HG02840 (cell line): ENCODE results near the gene NELFCD.
"Not testable (repeated sequence)": the region's sequence is repeated elsewhere in the genome, so short reads cannot be mapped to it uniquely, and the experiment has no call there.

Experiments used
- ATAC-seq: cut with Tn5 transposase; IDR thresholded peaks from one replicate; pipeline ENCODE4 v1.9.1; 2021; ENCODE audit warnings: mild to moderate bottlenecking, moderate library complexity, moderate number of reproducible peaks; ENCODE audit not compliant: unreplicated experiment, low FRiP score

The NELFCD gene

GRCh38 chr20:59007665-59008511 lies 26.8 kb downstream of the NELFCD start:
- no peak for ATAC-seq

DNA sequence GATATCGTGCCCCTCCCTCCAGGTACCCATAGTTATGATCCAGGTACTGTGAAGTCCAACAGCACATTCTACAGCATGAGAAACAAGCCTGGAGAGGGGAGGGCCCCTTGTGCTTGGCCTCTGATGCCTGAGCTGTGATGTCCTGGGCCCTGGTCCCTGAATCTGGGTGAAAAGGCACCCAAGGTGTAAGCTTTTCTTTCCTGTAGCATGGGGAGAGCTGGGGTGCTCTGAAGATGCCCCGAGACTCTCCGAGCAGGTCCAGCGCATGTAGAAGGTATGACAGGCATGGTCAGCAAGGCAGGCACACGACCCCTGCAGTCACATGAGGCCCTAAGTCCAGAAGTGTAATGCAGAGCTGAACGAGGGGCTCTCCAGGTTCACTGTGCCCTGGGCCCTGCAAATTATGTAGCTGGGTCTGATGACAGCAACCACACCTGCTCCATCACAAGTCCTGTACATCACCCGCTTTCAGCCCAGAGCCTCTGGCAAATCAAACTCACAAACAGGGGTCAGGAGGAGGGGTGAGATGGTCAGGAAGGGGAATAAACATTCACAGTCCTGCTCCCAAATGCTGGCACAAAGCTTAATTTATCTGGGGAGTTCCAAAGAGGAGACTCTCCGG lies 27.8 kb downstream of the NELFCD start:
- ATAC-seq: no peak

- ATAC-seq: no peak
Measured at GRCh38 chr20:59010321-59010994, 29.4 kb downstream of the NELFCD start.

- no peak for ATAC-seq
Measured at GRCh38 chr20:59010995-59011873, 30.2 kb downstream of the NELFCD start.

DNA sequence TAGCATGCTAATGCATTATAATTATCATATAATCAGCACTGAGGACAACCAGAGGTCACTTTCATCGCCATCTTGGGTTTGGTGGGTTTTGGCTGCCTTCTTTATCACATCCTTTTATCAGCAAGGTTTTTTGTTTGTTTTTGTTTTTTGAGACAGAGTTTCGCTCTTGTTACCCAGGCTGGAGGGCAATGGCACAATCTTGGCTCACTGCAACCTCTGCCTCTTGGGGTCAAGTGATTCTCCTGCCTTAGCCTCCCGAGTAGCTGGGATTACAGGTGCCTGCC lies 30.8 kb downstream of the NELFCD start:
- ATAC-seq: not testable (repeated sequence)

DNA sequence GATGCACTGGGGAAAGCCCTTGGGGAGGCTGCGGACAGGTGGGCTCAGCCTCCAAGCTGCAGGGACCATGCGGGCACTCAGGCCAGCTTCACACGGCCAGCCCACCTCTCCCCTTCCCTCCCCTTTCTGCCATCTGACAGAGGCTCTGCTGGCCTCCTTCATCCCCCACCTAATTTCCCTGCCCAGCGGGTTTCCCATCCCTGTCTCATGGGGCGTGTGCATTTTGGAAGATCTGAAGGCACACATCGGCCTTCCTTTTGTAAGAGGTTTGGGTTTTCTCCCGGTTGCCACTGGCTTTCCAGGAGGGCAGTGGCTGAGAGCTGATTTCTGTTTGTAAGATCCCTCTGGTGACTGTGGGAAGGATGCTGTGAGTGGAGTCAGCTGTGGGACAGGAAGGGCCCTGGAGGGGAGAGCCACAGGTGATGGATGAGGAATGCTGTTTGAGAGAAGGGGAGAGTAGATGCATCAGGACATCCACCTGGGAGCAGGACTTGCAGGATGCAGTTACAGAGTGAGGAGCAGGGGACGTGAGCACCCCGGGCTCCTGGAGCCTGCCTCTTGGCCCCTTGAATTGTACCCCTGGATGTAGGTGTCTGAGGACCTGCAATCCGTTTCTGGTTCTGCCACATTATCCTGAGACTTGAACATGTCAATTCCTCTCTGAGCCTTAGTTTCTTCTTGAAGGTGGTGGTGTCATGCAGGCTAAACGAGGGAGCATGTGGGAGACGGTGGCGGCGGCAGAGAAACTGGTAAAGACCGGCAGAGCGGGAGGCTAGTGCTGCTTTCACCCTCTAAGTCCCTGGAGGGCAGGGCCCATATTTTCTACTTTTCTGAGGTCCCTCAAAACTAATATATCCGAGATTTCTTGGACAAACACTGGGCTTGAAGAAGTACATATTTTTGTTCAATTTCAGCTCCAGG lies 32.2 kb downstream of the NELFCD start:
- ATAC-seq: no peak

DNA sequence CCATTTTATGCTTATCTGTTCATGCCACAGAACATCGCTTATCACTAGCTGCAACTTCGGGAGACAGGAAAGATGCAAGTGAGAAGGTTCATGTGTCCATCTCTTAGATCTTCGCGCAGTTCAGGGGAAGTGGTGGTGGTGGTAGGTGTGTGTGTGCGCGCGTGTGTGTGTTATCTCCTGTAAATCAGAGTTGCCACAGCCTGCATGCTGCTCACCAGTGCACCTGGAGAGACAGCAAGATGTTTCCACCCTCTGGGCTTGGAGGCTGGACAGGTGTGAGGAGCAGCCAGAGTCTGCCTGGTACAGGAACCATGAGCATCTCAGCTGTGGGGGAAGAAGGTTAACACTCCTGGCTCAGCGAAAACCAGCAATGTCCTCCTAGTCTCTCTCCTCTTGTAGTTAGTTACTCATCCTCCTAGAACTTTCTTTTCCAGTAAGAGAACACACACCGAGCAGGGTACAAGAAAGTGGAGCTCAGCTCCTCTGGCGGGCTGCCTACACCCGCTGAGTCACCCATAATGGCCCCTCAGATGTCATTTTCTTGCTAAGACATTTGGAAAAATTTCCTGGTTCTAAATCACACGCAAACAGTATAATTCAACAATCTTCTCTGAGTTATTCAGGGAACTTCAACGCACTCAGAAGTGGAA lies 33.0 kb downstream of the NELFCD start:
- ATAC-seq: no peak

DNA sequence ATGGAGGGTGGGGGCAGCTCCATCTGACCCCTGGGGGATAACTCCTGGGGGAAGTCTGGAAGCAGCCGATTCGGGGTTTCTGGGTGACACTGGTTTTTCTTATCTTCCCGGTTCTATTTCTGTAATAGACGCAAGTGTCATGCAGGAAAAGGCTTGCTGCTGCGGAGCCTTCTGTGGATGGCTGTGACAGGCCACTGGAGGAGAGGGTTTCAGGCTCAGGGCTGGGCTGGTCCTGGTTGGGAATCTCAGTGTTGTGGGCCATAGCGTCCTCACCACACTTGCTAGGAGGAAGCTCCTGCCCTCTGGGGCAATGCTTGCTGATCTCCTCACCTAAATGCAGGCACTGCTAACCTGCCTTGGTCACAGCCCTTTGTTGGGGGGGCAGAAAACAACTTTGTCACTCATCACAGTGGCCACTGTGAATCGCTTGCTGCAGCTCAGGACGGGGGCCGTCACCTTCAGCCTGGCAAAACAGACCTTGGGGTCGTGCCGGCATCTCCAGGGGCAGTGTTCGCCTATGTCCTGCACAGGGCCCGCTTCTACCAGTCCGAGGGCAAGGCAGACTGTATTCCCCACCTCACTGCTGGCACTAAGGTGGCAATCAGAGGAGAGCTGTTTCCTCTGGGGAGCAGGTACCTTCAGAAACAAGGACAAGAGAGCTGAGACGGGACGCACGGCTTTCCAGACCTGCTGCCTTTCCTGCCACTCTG lies 33.8 kb downstream of the NELFCD start:
- ATAC-seq: no peak

DNA sequence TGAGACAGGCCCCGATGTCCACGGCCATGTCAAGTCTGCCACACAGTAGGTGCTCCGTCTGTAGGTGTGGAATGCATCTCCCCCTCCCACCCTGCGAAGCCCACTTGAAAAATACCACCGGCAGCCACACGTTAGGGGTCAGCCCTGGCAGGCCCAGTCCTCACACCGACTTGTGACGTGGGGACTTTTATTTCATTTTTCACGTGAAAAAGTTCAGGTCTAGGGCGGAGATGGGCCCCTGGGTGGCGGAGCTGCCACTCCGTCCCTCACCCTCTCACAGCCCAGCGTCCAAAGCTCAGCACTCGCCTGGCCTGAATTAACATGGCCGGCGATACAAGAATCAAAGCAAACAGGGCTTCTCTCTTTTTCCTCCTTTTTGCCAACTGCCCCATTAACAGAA lies 34.4 kb downstream of the NELFCD start:
- no peak for ATAC-seq

DNA sequence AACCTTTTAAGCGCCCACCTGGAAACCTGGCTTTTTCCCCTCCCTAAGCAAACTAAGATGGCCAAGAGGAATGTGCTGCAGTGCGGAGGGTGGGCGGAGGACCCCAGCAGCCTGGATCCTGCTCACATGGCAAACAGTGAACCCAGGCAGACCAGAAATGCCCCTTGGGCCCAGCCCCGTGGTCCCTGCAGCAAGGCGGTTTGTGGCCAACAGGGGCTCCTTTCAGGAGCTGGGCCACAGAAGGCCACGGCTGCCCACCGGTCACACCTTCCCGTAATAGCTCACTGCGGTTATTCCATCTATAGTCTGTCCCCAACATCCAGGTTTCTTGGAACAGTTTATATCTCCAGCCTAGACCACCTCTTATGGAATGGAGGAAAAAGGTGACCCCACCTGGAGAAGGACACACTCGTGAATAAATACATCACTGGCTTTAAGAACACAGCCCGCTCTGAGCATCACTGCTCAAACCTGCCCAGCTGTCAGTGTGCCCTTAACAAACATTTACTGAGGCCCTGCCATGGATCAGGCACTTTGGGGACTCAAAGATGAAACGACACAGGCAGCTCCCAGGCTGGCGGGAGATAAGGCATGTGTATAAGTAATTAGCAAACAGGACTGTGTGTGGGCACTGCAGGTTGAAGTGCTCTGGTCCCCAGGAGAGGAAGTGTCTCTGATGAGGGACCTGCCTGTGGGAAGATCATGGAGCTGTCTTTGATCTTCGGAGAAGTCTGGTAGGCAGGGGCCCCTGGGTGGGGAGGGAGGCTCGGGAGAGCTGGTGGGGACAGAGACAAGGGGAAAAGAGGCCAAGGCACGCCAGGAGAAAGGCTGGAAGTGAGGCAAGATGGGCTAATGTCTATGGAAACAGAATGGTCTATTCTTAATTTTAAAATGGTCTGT lies 35.0 kb downstream of the NELFCD start:
- ATAC-seq: no peak

GRCh38 chr20:59016795-59017492 lies 35.9 kb downstream of the NELFCD start:
- ATAC-seq: no peak

GRCh38 chr20:59017493-59018231 lies 36.6 kb downstream of the NELFCD start:
- no peak for ATAC-seq

GRCh38 chr20:59018817-59019216 lies 37.8 kb downstream of the NELFCD start:
- ATAC-seq: no peak

DNA sequence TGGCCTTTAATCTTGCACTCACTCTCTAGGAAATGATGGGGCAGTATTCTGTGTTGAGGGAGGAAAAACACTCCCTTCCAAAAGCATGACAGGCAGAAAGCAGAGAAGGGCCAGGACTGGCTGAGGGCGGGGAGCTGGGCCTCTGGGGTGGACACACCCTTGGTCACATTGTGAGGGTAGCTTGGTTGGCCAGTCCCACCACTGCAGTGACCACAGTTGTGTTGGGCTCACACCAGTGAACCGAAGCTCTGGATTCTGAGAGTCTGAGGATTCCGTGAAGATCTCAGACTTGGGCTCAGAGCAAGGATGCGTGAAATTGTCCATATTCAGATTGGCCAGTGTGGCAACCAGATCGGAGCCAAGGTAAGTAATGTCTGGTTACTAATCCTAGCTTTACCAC lies 38.2 kb downstream of the NELFCD start, which contains the start of gene TUBB1:
Gene TUBB1 (plus strand): TSS at position 213 of the 400 bp plus-strand sequence. CDS start 94 bp downstream, at position 307.
- no peak for ATAC-seq

GRCh38 chr20:59020938-59021551 lies 40.0 kb downstream of the NELFCD start:
- no peak for ATAC-seq

DNA sequence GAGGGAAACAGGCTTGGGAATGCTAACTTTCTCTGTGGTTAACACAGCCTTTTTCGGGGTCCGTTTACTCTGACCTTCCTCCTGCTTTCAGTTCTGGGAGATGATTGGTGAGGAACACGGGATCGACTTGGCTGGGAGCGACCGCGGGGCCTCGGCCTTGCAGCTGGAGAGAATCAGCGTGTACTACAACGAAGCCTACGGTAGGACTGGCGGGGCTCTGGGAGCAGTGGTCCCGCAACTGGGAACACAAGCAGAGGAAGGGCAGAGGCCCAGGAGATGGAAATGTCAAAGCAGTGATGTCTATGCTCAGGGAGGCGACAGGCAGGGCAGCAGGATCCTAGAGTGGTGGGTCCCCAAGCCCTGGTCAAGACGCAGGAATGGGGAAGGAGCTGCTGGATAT lies 41.7 kb downstream of the NELFCD start:
- no peak for ATAC-seq
